NCI-H2227 (cell line): Measurements from ENCODE around the gene SPANXN2.
"Not testable (repeated sequence)": the region's sequence is repeated elsewhere in the genome, so short reads cannot be mapped to it uniquely, and the experiment has no call there.

Experiments
- DNase-seq: peaks from one replicate; lab custom pipeline; 2025; ENCODE audit not compliant: unreplicated experiment; lab: John Stamatoyannopoulos, UW

SPANXN2 gene

DNA sequence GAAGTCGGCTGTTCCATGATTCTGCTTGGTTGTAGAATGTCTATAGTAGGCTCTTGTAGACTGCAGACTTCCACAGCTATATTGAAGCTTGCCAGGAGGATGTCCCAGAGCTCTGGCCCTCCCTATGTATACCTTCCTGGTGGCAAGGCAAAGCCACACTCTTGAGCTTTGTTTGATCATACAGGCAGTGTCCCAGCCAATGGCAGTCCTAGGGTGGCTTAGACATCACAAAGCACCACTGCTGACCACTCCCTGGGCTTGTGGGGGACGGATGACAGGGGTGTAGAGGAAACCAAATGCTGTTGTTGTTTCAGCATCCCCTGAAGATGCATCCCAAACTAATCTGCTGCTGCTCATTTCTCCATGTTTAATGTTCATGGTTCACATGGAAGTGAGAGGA, at the start of gene SPANXN2:
Gene SPANXN2, minus strand, starts transcription at position 101 of the 400 bp plus-strand sequence. Its CDS starts 84 bp downstream, at position 17.
- not testable (repeated sequence) for DNase-seq

GRCh38 chrX:143768976-143769375, 48.4 kb upstream of the SPANXN2 start:
- no peak for DNase-seq

DNA sequence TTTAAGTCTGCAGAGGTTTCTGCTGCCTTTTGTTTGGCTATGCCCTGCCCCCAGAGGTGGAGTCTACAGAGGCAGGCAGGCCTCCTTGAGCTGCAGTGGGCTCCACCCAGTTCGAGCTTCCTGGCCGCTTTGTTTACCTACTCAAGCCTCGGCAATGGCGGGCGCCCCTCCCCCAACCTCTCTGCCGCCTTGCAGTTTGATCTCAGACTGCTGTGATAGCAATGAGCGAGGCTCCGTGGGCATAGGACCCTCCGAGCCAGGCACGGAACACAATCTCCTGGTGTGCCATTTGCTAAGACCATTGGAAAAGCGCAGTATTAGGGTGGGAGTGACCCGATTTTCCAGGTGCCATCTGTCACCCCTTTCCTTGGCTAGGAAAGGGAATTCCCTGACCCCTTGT, 47.2 kb upstream of the SPANXN2 start:
- DNase-seq: not testable (repeated sequence)

- DNase-seq: no peak
Observed at GRCh38 chrX:143757887-143758286, 37.3 kb upstream of the SPANXN2 start.

DNA sequence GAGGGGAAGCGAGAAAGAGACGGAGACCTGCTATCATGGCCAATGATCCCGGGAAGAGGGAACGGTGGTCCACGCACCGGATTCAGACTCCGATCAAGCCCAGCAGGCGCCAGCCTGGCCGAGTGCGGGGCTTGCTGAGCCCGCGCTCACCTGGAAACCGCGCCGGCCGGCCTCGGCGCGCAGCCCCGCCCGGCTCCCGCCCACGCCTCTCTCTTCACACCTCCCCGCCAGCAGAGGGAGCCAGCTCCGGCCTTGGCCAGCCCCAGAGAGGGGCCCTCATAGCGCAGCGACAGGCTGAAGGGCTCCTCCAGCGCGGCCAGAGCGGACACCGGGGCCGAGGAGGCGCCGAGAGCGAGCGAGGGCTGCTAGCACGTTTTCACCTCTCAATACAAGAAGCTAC, 36.8 kb upstream of the SPANXN2 start:
- DNase-seq: no peak

- DNase-seq: no peak
Observed at GRCh38 chrX:143754183-143754582, 33.6 kb upstream of the SPANXN2 start.

GRCh38 chrX:143733866-143734265, 13.3 kb upstream of the SPANXN2 start:
- DNase-seq: no peak

DNA sequence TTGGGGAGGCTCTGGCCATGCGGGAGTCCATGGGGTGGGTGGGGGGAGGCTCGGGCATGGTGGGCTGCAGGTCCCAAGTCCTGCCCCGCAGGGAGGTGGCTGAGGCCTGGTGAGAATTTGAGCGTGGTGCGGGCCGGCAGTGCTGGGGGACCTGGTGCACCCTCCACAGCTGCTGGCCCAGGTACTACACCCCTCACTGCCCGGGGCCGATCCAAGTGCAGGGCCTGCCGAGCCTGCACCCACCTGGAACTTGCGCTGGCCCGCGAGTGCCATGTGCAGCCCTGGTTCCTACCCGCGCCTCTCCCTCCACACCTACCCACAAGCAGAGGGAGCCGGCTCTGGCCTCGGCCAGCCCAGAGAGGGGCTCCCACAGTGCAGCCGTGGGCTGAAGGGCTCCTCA, 5.7 kb upstream of the SPANXN2 start:
- no peak for DNase-seq

- no peak for DNase-seq
Observed at GRCh38 chrX:143701460-143701859, 19.1 kb downstream of the SPANXN2 start.

DNA sequence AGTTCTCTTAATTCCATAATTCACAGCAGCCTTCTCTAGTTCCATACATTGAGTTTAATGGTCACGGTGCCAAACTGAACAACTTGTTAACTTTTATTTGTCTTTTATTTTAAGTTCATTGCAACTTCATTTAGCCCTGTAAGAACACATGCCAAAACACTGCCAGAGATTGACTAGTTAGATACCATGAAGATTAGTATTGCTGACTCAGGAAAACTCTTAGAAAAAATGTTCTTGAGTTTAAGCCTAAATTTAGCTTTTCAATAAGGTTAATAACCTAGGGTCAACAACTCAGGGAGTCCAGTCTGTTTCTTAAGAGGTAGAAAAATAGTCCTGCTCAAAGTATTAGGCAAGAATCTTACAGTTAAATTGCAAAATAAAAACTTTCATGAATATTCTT, 25.7 kb downstream of the SPANXN2 start:
- no peak for DNase-seq

DNA sequence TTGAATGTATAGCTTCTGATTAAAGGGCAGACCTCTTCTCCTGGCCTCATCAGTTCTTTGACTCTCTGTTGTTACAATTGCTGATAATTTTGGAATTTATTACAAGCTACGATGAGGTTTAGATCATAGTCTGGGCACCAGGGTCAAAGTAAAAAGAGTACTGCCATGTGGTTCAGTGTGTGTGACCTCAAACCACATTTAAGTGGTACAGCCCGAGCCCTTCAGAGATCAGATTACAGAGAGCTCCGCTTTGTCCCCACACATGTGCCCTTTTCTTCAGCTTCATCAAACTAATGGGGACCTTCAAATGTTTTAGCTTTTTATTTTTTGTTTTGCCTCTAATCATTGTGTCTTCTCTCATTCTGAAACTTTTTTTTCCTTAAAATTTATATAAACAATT, 37.1 kb downstream of the SPANXN2 start:
- DNase-seq: no peak

GRCh38 chrX:143674926-143675325, 45.6 kb downstream of the SPANXN2 start:
- DNase-seq: no peak

DNA sequence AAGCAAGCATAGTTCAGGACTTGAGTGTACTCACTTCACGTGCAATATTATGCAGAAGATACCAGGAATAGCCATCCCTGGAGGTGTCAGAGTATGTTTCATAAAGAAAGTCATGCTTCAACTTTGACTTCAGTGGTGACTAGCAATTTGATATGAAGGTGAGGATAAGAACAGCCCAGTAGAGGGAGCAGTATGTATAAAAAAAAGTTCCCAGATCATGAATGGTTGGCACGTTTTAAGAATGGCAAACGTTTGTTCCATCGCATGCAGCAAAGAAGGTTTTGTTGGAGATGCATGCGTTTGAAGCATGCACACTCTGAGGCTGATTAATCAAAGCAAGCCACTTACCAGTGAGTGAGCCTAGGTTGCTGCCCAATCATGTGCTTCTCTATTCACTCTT, 51.2 kb downstream of the SPANXN2 start:
- no peak for DNase-seq

DNA sequence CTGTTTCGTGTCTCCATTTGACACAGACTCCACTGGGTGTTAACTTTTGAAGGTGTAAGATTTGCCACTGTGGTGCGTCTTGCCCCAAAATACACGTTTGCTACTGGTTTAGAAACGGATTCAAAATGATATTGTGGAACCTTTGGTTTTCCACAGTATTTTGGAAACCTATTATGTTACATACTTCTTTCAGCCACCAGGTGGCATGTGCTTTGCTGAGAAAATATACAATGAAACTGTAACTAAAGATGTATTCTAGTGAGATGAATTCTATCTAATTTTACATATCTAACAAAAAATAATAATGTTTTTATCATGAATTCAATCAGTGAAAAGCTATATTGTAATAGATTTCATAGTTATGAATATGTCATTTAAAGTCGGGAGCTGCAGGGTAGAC, 56.2 kb downstream of the SPANXN2 start:
- peak; percentile 2 for DNase-seq

DNA sequence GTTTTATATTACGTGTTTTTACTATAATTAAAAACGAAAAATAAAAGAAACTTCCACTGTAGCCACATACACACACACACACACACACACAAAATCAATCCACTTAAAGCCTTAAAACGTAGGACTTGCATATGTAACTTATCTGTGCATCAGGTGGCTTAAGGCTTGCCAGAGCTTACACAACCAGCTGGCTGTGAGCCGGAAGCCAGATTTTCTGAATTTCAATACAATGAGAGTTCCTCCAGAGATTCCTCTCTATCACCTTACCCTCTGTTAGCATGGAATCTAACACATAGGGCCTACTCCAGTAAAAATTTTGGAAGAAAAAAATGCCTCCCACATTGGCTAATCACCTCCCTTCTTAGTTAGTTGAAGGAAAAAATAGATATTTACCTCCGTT, 56.8 kb downstream of the SPANXN2 start:
- no peak for DNase-seq
